T-helper 17 cell (primary cell): Measurements from ENCODE around the gene TMEM40. TPM values are rescaled to one million over a fixed set of nuclear protein-coding genes. Genes with fewer than 3 reads are reported as not detected.
"Not testable (repeated sequence)": the region's sequence is repeated elsewhere in the genome, so short reads cannot be mapped to it uniquely, and the experiment has no call there.

Experiments used
- ATAC-seq: fragments of 150-1000 bp; cut with Tn5 transposase; 2 replicates; pipeline ENCODE4 v1.10.0; 2021; ENCODE audit warnings: mild to moderate bottlenecking, moderate library complexity
- DNase-seq, 3 donors: peaks; one replicate each; pipeline versions ENCODE4 v3.0.0 to v3.0.0-alpha.2; 2020 to 2021
- H3K9me3 ChIP-seq: one replicate; pipeline ENCODE4 v1.7.0; 2013; ENCODE audit warnings: low read length, mild to moderate bottlenecking; ENCODE audit not compliant: control insufficient read depth, poor library complexity, severe bottlenecking
- H3K27ac Mint-ChIP-seq: one replicate; pipeline ENCODE4 v1.8.0; 2022; ENCODE audit warnings: mild to moderate bottlenecking, moderate library complexity, mixed read lengths
- H3K27me3 Mint-ChIP-seq: one replicate; pipeline ENCODE4 v1.8.0; 2022; ENCODE audit warnings: mixed read lengths
- H3K36me3 Mint-ChIP-seq: one replicate; pipeline ENCODE4 v1.8.0; 2022; ENCODE audit warnings: low read depth, mixed read lengths
- H3K4me1 Mint-ChIP-seq: one replicate; pipeline ENCODE4 v1.8.0; 2022; ENCODE audit warnings: mild to moderate bottlenecking, mixed read lengths
- H3K4me3 Mint-ChIP-seq: one replicate; pipeline ENCODE4 v1.8.0; 2022; ENCODE audit warnings: mild to moderate bottlenecking, moderate library complexity, mixed read lengths
- total RNA-seq, 4 donors: library from RNA in 2 of 4; stranded (reverse) in 2 of 4; gene quantifications; one replicate each; pipeline ENCODE4 v1.2.3 and lab custom pipeline; 2022 to 2026

The TMEM40 gene
- total RNA-seq, 2 donors from 2014 or later, result 2.8 to 54.0 TPM

- Mint-ChIP-seq H3K27me3 (peaks cover 15% of the 10 kb centered on the region), H3K27ac (no peak overlapping the region), H3K4me3 (no peak overlapping the region), H3K36me3 (peaks cover 3% of the 10 kb centered on the region), H3K4me1 (peaks cover 3% of the 10 kb centered on the region)
- H3K9me3 ChIP-seq, result no peaks in the 10 kb centered on the region
- no peak for DNase-seq
- no peak for ATAC-seq
Measured at GRCh38 chr3:12791430-12791829, 32.4 kb upstream of the TMEM40 start.

- not testable (repeated sequence) for H3K36me3 Mint-ChIP-seq, H3K4me1 Mint-ChIP-seq, H3K27ac Mint-ChIP-seq, H3K9me3 ChIP-seq, DNase-seq, H3K4me3 Mint-ChIP-seq, ATAC-seq
- peaks cover 38% of the 10 kb centered on the region for H3K27me3 Mint-ChIP-seq
Measured at GRCh38 chr3:12787967-12788690, 29.1 kb upstream of the TMEM40 start.

- not testable (repeated sequence) for H3K27ac Mint-ChIP-seq, H3K4me1 Mint-ChIP-seq, H3K4me3 Mint-ChIP-seq, H3K9me3 ChIP-seq, H3K36me3 Mint-ChIP-seq, ATAC-seq
- peak in 1 of 3 donors; percentile 20 for DNase-seq
- H3K27me3 Mint-ChIP-seq, result peaks cover 43% of the 10 kb centered on the region
Measured at GRCh38 chr3:12787346-12787745, 28.3 kb upstream of the TMEM40 start.

DNA sequence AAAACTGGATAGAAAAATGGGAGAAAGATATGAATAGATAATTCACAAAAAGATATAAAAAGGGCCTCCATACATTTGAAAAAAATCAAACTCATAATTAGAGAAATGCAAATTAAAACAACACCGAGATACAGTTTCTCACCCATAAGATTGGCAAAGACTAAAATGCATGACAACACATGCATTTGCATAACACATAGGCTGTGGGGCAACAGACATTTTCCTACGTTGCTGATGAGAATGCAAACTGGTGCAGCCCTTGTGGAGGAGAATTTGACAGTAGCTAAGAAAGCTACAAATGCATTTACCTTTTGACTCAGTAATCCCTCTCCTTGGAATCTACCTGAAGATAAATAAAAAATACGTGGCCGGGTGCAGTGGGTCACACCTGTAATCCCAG is 26.0 kb upstream of the TMEM40 start:
- Mint-ChIP-seq H3K27me3 (peaks cover 60% of the 10 kb centered on the region), H3K4me3 (no peak overlapping the region), H3K36me3 (peaks cover 2% of the 10 kb centered on the region), H3K4me1 (no peaks in the 10 kb centered on the region), H3K27ac (no peak overlapping the region)
- no peak for DNase-seq
- ATAC-seq, result no peak
- no peaks in the 10 kb centered on the region for H3K9me3 ChIP-seq

GRCh38 chr3:12782172-12782815 is 23.2 kb upstream of the TMEM40 start:
- Mint-ChIP-seq H3K27me3 (peaks cover 62% of the 10 kb centered on the region), H3K36me3 (peaks cover 4% of the 10 kb centered on the region), H3K4me1 (no peaks in the 10 kb centered on the region), H3K27ac (no peak overlapping the region), H3K4me3 (no peak overlapping the region)
- H3K9me3 ChIP-seq, result no peaks in the 10 kb centered on the region
- DNase-seq (no peak), ATAC-seq (no peak)

DNA sequence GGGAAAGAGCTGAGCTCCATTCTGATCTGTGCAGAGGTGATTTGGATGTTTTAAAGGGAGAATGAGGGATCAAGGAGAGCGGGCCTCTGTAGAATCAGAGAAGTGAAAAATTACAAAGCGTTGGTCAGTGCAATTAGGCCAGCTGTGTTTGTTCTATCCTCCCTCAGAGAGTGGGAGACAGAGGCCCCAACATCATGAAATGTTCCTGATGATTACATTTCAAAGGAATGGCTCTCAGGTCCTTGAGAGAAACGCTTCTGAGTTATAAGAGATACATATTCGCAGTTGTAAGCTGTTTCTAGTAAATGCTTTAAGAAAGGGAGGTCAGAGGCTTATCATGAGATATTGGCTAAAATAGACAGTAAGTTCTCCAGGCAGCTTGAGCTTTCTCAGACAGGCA is 21.7 kb upstream of the TMEM40 start:
- Mint-ChIP-seq H3K27me3 (peaks cover 60% of the 10 kb centered on the region), H3K27ac (no peak overlapping the region), H3K36me3 (peaks cover 4% of the 10 kb centered on the region), H3K4me3 (no peak overlapping the region), H3K4me1 (no peaks in the 10 kb centered on the region)
- DNase-seq, result no peak
- H3K9me3 ChIP-seq, result no peaks in the 10 kb centered on the region
- no peak for ATAC-seq

GRCh38 chr3:12777171-12777570 is 18.1 kb upstream of the TMEM40 start:
- Mint-ChIP-seq H3K27ac (no peak overlapping the region), H3K4me3 (no peak overlapping the region), H3K27me3 (peaks cover 44% of the 10 kb centered on the region), H3K4me1 (no peaks in the 10 kb centered on the region), H3K36me3 (peaks cover 4% of the 10 kb centered on the region)
- H3K9me3 ChIP-seq, result no peaks in the 10 kb centered on the region
- ATAC-seq, result no peak
- no peak for DNase-seq

DNA sequence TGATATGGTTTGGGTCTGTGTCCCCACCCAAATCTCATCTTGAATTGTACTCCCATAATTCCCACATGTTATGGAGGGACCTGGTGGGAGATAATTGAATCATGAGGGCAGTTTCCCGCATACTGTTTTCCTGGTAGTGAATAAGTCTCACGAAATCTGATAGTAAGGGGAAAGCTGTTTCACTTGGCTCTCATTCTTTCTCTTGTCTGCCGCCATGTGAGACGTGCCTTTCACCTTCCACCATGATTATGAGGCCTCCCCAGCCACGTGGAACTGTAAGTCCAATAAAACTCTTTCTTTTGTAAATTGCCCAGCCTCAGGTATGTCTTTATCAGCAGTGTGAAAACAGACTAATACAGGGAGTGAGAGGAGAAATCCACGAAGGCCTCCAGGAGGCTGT is 16.9 kb upstream of the TMEM40 start:
- not testable (repeated sequence) for H3K9me3 ChIP-seq, H3K4me3 Mint-ChIP-seq, ATAC-seq, H3K27ac Mint-ChIP-seq, H3K4me1 Mint-ChIP-seq, DNase-seq, H3K36me3 Mint-ChIP-seq
- H3K27me3 Mint-ChIP-seq, result peaks cover 45% of the 10 kb centered on the region

GRCh38 chr3:12775226-12775625 is 16.2 kb upstream of the TMEM40 start:
- Mint-ChIP-seq H3K4me1 (no peaks in the 10 kb centered on the region), H3K27ac (no peak overlapping the region), H3K27me3 (peaks cover 39% of the 10 kb centered on the region), H3K4me3 (no peak overlapping the region), H3K36me3 (peaks cover 2% of the 10 kb centered on the region)
- no peak for ATAC-seq
- DNase-seq, result no peak
- no peaks in the 10 kb centered on the region for H3K9me3 ChIP-seq

DNA sequence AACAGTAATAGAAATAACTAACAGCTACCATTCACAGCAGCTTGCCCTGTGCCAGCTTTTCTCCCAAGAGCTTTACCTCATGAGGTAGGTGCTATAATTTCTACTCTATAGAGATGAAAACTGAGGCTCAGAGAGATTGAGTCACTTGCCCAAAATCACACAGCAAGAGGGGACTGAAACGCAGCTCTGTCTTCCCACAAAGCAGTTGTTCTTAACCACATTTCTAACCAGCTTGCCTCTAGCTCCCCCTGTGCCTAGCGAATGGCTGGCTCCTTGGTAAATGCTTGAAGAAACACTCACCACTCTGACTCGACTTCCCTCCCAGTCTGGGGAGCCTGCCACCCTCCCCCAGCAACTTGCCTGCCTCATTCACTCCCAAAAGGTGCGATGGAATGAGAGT is 15.6 kb upstream of the TMEM40 start:
- no peak overlapping the region for H3K4me3 Mint-ChIP-seq
- peaks cover 2% of the 10 kb centered on the region for H3K36me3 Mint-ChIP-seq
- ATAC-seq (no peak), DNase-seq (no peak)
- no peak overlapping the region for H3K27ac Mint-ChIP-seq
- H3K4me1 Mint-ChIP-seq, result no peaks in the 10 kb centered on the region
- no peaks in the 10 kb centered on the region for H3K9me3 ChIP-seq
- H3K27me3 Mint-ChIP-seq, result peaks cover 33% of the 10 kb centered on the region

GRCh38 chr3:12773710-12774086 is 14.6 kb upstream of the TMEM40 start:
- DNase-seq (no peak), ATAC-seq (no peak)
- Mint-ChIP-seq H3K27me3 (peaks cover 30% of the 10 kb centered on the region), H3K4me3 (no peak overlapping the region), H3K36me3 (peaks cover 2% of the 10 kb centered on the region), H3K27ac (no peak overlapping the region), H3K4me1 (no peaks in the 10 kb centered on the region)
- H3K9me3 ChIP-seq, result no peaks in the 10 kb centered on the region

- H3K27ac Mint-ChIP-seq, result no peak overlapping the region
- H3K36me3 Mint-ChIP-seq, result peaks cover 2% of the 10 kb centered on the region
- no peak overlapping the region for H3K4me3 Mint-ChIP-seq
- H3K4me1 Mint-ChIP-seq, result no peaks in the 10 kb centered on the region
- no peak for DNase-seq
- no peak for ATAC-seq
- H3K9me3 ChIP-seq, result no peaks in the 10 kb centered on the region
- H3K27me3 Mint-ChIP-seq, result peaks cover 30% of the 10 kb centered on the region
Measured at GRCh38 chr3:12773030-12773709, 14.1 kb upstream of the TMEM40 start.

- no peaks in the 10 kb centered on the region for H3K9me3 ChIP-seq
- no peak overlapping the region for H3K4me3 Mint-ChIP-seq
- no peak for DNase-seq
- H3K36me3 Mint-ChIP-seq, result no peaks in the 10 kb centered on the region
- no peak overlapping the region for H3K27ac Mint-ChIP-seq
- peaks cover 31% of the 10 kb centered on the region for H3K27me3 Mint-ChIP-seq
- no peaks in the 10 kb centered on the region for H3K4me1 Mint-ChIP-seq
- no peak for ATAC-seq
Measured at GRCh38 chr3:12772462-12772861, 13.4 kb upstream of the TMEM40 start.
